Hepatocyte (in vitro differentiated cells): ENCODE results near the gene ZNRF1. TPM values are rescaled to one million over a fixed set of nuclear protein-coding genes. Genes with fewer than 3 reads are reported as not detected.

ENCODE experiments used
- DNase-seq: peaks from one replicate; pipeline ENCODE4 v3.0.0-alpha.2; 2016; ENCODE audit warnings: low spot score
- H2AFZ ChIP-seq: fragments of 200-600 bp; sonication (generic); 2 replicates; pipeline ENCODE4 v1.6.0; 2016; ENCODE audit warnings: antibody characterized with exemption, mild to moderate bottlenecking
- H3K27ac ChIP-seq: fragments of 200-600 bp; sonication (generic); 2 replicates; pipeline ENCODE4 v1.5.1; 2016; ENCODE audit warnings: mild to moderate bottlenecking
- H3K27me3 ChIP-seq: fragments of 200-600 bp; sonication (generic); 2 replicates; pipeline ENCODE4 v1.6.1; 2016
- H3K36me3 ChIP-seq: fragments of 200-600 bp; sonication (generic); replicated peaks from 2 replicates; pipeline ENCODE4 v1.5.1; 2016; ENCODE audit warnings: low read depth; ENCODE audit not compliant: insufficient read depth
- H3K4me1 ChIP-seq: fragments of 200-600 bp; sonication (generic); 2 replicates; pipeline ENCODE4 v1.5.1; 2016; ENCODE audit warnings: mild to moderate bottlenecking, moderate library complexity; ENCODE audit not compliant: insufficient read depth
- H3K4me2 ChIP-seq: fragments of 200-600 bp; sonication (generic); 2 replicates; pipeline ENCODE4 v1.6.0; 2016
- H3K4me3 ChIP-seq: fragments of 200-600 bp; sonication (generic); 2 replicates; pipeline ENCODE4 v1.5.1; 2016; ENCODE audit warnings: mild to moderate bottlenecking
- H3K79me2 ChIP-seq: fragments of 200-600 bp; sonication (generic); 2 replicates; pipeline ENCODE4 v1.6.0; 2017; ENCODE audit warnings: mild to moderate bottlenecking
- H3K9me2 ChIP-seq: fragments of 200-600 bp; sonication (generic); replicated peaks from 2 replicates; pipeline ENCODE4 v1.6.0; 2017; ENCODE audit warnings: mild to moderate bottlenecking; ENCODE audit not compliant: insufficient read depth
- H3K9me3 ChIP-seq: fragments of 200-600 bp; sonication (generic); 2 replicates; pipeline ENCODE4 v1.5.1; 2016; ENCODE audit warnings: low read depth, mild to moderate bottlenecking
- H4K20me1 ChIP-seq: fragments of 200-600 bp; sonication (generic); 2 replicates; pipeline ENCODE4 v1.6.0; 2016; ENCODE audit warnings: mild to moderate bottlenecking; ENCODE audit not compliant: insufficient read depth, poor library complexity, severe bottlenecking
- CTCF ChIP-seq: fragments of 200-600 bp; sonication (generic); IDR thresholded peaks from 2 replicates; pipeline ENCODE4 v1.5.1; 2016; ENCODE audit warnings: antibody characterized with exemption, mild to moderate bottlenecking; ENCODE audit not compliant: poor library complexity
- EZH2 ChIP-seq: fragments of 200-600 bp; sonication (generic); IDR thresholded peaks from 2 replicates; pipeline ENCODE4 v1.6.1; 2016; ENCODE audit warnings: antibody characterized with exemption, mild to moderate bottlenecking, borderline replicate concordance
- EZH2phosphoT487 ChIP-seq: fragments of 200-600 bp; sonication (generic); IDR thresholded peaks from one replicate; pipeline ENCODE4 v1.6.1; 2018; ENCODE audit warnings: antibody characterized with exemption, mild to moderate bottlenecking, low read depth, moderate library complexity; ENCODE audit not compliant: unreplicated experiment, severe bottlenecking
- WGBS: methylation state at CpG from one replicate; pipeline ENCODE4 v1.1.6; 2016; ENCODE audit warnings: low lambda C conversion rate; ENCODE audit errors: missing lambda C conversion rate; 5-methylcytosine and 5-hydroxymethylcytosine counted together
- polyA plus RNA-seq: library from polyadenylated mRNA; unstranded; fragments of >200 nt; fragmentation: Nextera tagmentation; extraction: Ambion mirVana; gene quantifications from 2 replicates; pipeline ENCODE4 v1.2.1, GENCODE V29; 2016
- total RNA-seq: library from RNA; depleted of rRNA; stranded (reverse); fragments of >200 nt; gene quantifications from 2 replicates; pipeline ENCODE4 v1.2.3, GENCODE V29; 2014

The ZNRF1 gene
- total and polyA plus RNA-seq, 2 experiments from 2014 or later, result 23.0 to 46.5 TPM

- peaks cover 14% of the 10 kb centered on the region for H3K9me3 ChIP-seq
- no peaks in the 10 kb centered on the region for H3K9me2 ChIP-seq
- H4K20me1 ChIP-seq, result peaks cover 7% of the 10 kb centered on the region
- peaks cover 5% of the 10 kb centered on the region for H3K4me1 ChIP-seq
- no peak for TF ChIP-seq CTCF
- TF ChIP-seq EZH2, result no peak
- TF ChIP-seq EZH2phosphoT487, result no peak
- H2AFZ ChIP-seq, result no peak overlapping the region
- H3K36me3 ChIP-seq, result no peaks in the 10 kb centered on the region
- H3K27ac ChIP-seq, result no peak overlapping the region
- H3K4me3 ChIP-seq, result no peak overlapping the region
- WGBS, result 100% methylated on average over 1 of the region's 1 CpG
- no peak for DNase-seq
- H3K79me2 ChIP-seq, result peaks cover 95% of the 10 kb centered on the region
- H3K4me2 ChIP-seq, result no peak overlapping the region
- no peaks in the 10 kb centered on the region for H3K27me3 ChIP-seq
Measured at GRCh38 chr16:75021410-75021809, 22.6 kb downstream of the ZNRF1 start.

GRCh38 chr16:75022567-75022966 is 23.7 kb downstream of the ZNRF1 start:
- H3K27me3 ChIP-seq, result no peaks in the 10 kb centered on the region
- H3K36me3 ChIP-seq, result no peaks in the 10 kb centered on the region
- H3K4me3 ChIP-seq, result no peak overlapping the region
- peaks cover 5% of the 10 kb centered on the region for H3K4me1 ChIP-seq
- no peak for TF ChIP-seq EZH2
- TF ChIP-seq EZH2phosphoT487, result no peak
- TF ChIP-seq CTCF, result no peak
- H3K27ac ChIP-seq, result no peak overlapping the region
- DNase-seq, result no peak
- peaks cover 11% of the 10 kb centered on the region for H4K20me1 ChIP-seq
- H3K79me2 ChIP-seq, result peaks cover 95% of the 10 kb centered on the region
- peaks cover 14% of the 10 kb centered on the region for H3K9me3 ChIP-seq
- H2AFZ ChIP-seq, result no peak overlapping the region
- no peak overlapping the region for H3K4me2 ChIP-seq
- no peaks in the 10 kb centered on the region for H3K9me2 ChIP-seq
- 93% methylated on average over 4 of the region's 4 CpGs for WGBS

- H4K20me1 ChIP-seq, result peaks cover 11% of the 10 kb centered on the region
- no peak overlapping the region for H3K4me2 ChIP-seq
- TF ChIP-seq EZH2, result no peak
- no peak for TF ChIP-seq EZH2phosphoT487
- TF ChIP-seq CTCF, result no peak
- no peak overlapping the region for H3K4me3 ChIP-seq
- no peaks in the 10 kb centered on the region for H3K27me3 ChIP-seq
- no peaks in the 10 kb centered on the region for H3K9me2 ChIP-seq
- H3K9me3 ChIP-seq, result peaks cover 14% of the 10 kb centered on the region
- DNase-seq, result no peak
- 96% methylated on average over 2 of the region's 2 CpGs for WGBS
- peaks cover 95% of the 10 kb centered on the region for H3K79me2 ChIP-seq
- H3K4me1 ChIP-seq, result peaks cover 5% of the 10 kb centered on the region
- H3K27ac ChIP-seq, result no peak overlapping the region
- no peaks in the 10 kb centered on the region for H3K36me3 ChIP-seq
- H2AFZ ChIP-seq, result no peak overlapping the region
Measured at GRCh38 chr16:75023009-75023408, 24.2 kb downstream of the ZNRF1 start.

GRCh38 chr16:75024182-75024581 is 25.4 kb downstream of the ZNRF1 start:
- peaks cover 94% of the 10 kb centered on the region for H3K79me2 ChIP-seq
- no peak for TF ChIP-seq EZH2phosphoT487
- TF ChIP-seq CTCF, result no peak
- no peak for TF ChIP-seq EZH2
- H3K4me2 ChIP-seq, result no peak overlapping the region
- no peak overlapping the region for H2AFZ ChIP-seq
- no peaks in the 10 kb centered on the region for H3K27me3 ChIP-seq
- peaks cover 5% of the 10 kb centered on the region for H3K4me1 ChIP-seq
- WGBS, result 54% methylated on average over 3 of the region's 3 CpGs
- no peak for DNase-seq
- H3K36me3 ChIP-seq, result no peaks in the 10 kb centered on the region
- H4K20me1 ChIP-seq, result peaks cover 11% of the 10 kb centered on the region
- no peaks in the 10 kb centered on the region for H3K9me2 ChIP-seq
- no peak overlapping the region for H3K4me3 ChIP-seq
- no peak overlapping the region for H3K27ac ChIP-seq
- peaks cover 14% of the 10 kb centered on the region for H3K9me3 ChIP-seq
